ENCODE measurements around the gene TMC1. TPM values are rescaled to one million over a fixed set of nuclear protein-coding genes. Genes with fewer than 3 reads are reported as not detected.

Gene TMC1
- total and polyA plus RNA-seq, 10 of the 15 experiments (the other 5 are each of a cell fraction or from before 2014, with no cell fraction given) = 0.06 to 0.94 (median 0.40) TPM; not detected in 1

GRCh38 chr9:72526901-72527800 lies 5.7 kb downstream of the TMC1 start (continued):
- TF ChIP-seq REST (IDR thresholded peaks at IDR 0.05; ENCODE audit: low read depth, low read length) (no peak), MXI1 (IDR thresholded peaks at IDR 0.05; ENCODE audit: low read depth, low read length) (no peak; the same call in 1 of the 2 replicates), ZNF384 (IDR thresholded peaks at IDR 0.05; ENCODE audit: borderline replicate concordance, low read depth, low read length) (no peak; the same call in 1 of the 2 replicates), GATAD2B (conservative IDR thresholded peaks at IDR 0.05; ENCODE audit: low read depth) (no peak; the same call in 1 of the 2 replicates), SMARCA5 (IDR thresholded peaks at IDR 0.05) (peak; percentile 84; the same call in 1 of the 2 replicates), TCF3 (IDR thresholded peaks at IDR 0.05; ENCODE audit: borderline replicate concordance, insufficient read depth, low read depth, low read length) (no peak), DPF2 (IDR thresholded peaks at IDR 0.05) (peak; percentile 65; the same call in 1 of the 2 replicates), POLR2AphosphoS2 (IDR thresholded peaks at IDR 0.05; ENCODE audit: low read depth, low read length) (no peak), SMAD1 (IDR thresholded peaks at IDR 0.05; ENCODE audit: low read depth, partially characterized antibody) (peak; percentile 60), ZNF592 (IDR thresholded peaks at IDR 0.05) (no peak), SPI1 (IDR thresholded peaks at IDR 0.05; ENCODE audit: borderline replicate concordance, insufficient read depth, low read depth, low read length) (no peak), HDAC6 (IDR thresholded peaks at IDR 0.05; ENCODE audit: unreplicated experiment) (no peak), SUZ12 (IDR thresholded peaks at IDR 0.05; ENCODE audit: unreplicated experiment) (no peak), MLLT1 (IDR thresholded peaks at IDR 0.05) (peak; percentile 77; the same call in 1 of the 2 replicates)
- TF ChIP-seq, protein P1, sequence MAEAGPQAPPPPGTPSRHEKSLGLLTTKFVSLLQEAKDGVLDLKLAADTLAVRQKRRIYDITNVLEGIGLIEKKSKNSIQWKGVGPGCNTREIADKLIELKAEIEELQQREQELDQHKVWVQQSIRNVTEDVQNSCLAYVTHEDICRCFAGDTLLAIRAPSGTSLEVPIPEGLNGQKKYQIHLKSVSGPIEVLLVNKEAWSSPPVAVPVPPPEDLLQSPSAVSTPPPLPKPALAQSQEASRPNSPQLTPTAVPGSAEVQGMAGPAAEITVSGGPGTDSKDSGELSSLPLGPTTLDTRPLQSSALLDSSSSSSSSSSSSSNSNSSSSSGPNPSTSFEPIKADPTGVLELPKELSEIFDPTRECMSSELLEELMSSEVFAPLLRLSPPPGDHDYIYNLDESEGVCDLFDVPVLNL (IDR thresholded peaks at IDR 0.05; ENCODE audit: low read depth, low read length) = no peak

Data from GM12878 (cell line).